Omental fat pad (tissue), 4 donors: ENCODE data around the gene TFAP2E. TPM values are rescaled to one million over a fixed set of nuclear protein-coding genes. Genes with fewer than 3 reads are reported as not detected.

Experiments
- ATAC-seq: fragments of 150-250 bp; one replicate; pipeline ENCODE4 v1.9.1; 2016; ENCODE audit warnings: mild to moderate bottlenecking, moderate library complexity; ENCODE audit not compliant: low FRiP score
- DNase-seq: peaks from one replicate; pipeline ENCODE4 v3.0.0-alpha.2; 2019; ENCODE audit warnings: low spot score
- CTCF ChIP-seq, 3 donors: fragments of 450-650 bp; IDR thresholded peaks; one replicate each; pipeline ENCODE4 v1.5.1; 2016 to 2017; ENCODE audit warnings: antibody characterized with exemption in 3 of 3, mild to moderate bottlenecking in 3 of 3, moderate library complexity in 2 of 3
- total RNA-seq, 4 donors: library from RNA; depleted of rRNA; stranded (reverse); fragments of >200 nt; gene quantifications; one replicate each; pipeline ENCODE4 v1.1.0, GENCODE V29; 2016

The TFAP2E gene
- total RNA-seq, 4 donors from 2014 or later, result 0.25 to 0.72 (median 0.50) TPM

GRCh38 chr1:35599411-35599810, 26.3 kb downstream of the TFAP2E start:
- ATAC-seq (no peak), DNase-seq (no peak)
- TF ChIP-seq CTCF (IDR thresholded peaks at IDR 0.05), result no peak

DNA sequence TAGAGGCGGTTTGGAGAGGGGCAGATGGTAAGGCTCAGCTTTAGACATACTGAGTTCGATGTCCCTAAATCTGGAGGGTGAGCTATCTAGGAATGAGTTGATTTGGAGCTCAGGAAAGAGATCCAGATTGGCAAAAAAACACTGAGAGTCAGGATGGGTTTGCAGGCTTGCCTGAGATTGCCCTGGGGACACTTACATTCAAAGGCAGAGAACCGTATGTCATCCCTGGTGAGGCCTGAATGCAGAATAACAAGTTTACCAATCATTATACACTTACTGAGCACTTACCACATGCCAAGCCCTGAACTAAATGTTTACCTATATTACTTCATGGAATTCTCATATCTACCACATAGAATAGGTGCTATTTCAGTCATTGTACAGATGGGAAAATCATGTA, 27.5 kb downstream of the TFAP2E start:
- ATAC-seq, result no peak
- no peak for DNase-seq
- no peak for TF ChIP-seq CTCF (IDR thresholded peaks at IDR 0.05)

DNA sequence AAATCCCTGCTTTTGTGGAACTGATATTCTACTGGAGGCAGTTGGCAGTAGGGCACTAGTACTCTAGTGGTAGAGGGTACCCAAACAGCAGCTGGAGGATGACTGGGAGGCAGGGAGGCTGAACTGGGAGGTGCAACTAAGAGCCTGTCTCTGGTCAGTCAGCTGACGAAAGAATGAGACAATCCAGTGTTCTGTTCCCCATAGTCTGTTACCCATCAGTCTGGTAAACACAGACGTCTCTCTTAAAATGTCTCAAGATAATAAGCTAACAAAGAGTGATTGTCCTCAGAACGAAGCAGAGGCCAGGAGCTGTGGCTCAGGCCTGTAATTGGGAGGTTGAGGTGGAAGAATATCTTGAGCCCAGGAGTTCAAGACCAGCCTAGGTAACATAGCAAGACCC, 30.4 kb downstream of the TFAP2E start:
- no peak for DNase-seq
- no peak for TF ChIP-seq CTCF (IDR thresholded peaks at IDR 0.05)
- no peak for ATAC-seq

GRCh38 chr1:35603941-35604340, 30.8 kb downstream of the TFAP2E start:
- TF ChIP-seq CTCF (IDR thresholded peaks at IDR 0.05), result no peak
- DNase-seq (no peak), ATAC-seq (no peak)

- DNase-seq (no peak), ATAC-seq (no peak)
- TF ChIP-seq CTCF (IDR thresholded peaks at IDR 0.05), result no peak
Measured at GRCh38 chr1:35605071-35605866, 32.2 kb downstream of the TFAP2E start.

DNA sequence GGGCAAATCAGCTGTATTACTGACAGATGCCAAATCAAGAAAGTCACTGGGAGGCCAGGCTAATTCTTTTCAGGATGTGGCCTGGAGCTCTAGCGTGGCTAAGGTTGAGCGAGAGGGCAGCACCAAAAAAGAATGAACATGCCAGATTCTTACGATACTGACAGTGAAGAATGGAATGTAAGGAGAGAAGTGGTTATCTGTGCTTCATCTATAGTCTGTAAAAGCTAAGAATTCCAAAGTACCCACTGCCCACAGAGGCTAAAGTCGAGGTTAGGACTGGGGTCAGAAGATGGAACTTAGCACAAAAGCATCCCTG, 32.7 kb downstream of the TFAP2E start:
- TF ChIP-seq CTCF (IDR thresholded peaks at IDR 0.05), result no peak
- ATAC-seq, result no peak
- no peak for DNase-seq

- DNase-seq (no peak), ATAC-seq (no peak)
- TF ChIP-seq CTCF (IDR thresholded peaks at IDR 0.05), result no peak
Measured at GRCh38 chr1:35611655-35612054, 38.5 kb downstream of the TFAP2E start.
